Measurements from ENCODE around the gene ADCYAP1.

The ADCYAP1 gene

DNA sequence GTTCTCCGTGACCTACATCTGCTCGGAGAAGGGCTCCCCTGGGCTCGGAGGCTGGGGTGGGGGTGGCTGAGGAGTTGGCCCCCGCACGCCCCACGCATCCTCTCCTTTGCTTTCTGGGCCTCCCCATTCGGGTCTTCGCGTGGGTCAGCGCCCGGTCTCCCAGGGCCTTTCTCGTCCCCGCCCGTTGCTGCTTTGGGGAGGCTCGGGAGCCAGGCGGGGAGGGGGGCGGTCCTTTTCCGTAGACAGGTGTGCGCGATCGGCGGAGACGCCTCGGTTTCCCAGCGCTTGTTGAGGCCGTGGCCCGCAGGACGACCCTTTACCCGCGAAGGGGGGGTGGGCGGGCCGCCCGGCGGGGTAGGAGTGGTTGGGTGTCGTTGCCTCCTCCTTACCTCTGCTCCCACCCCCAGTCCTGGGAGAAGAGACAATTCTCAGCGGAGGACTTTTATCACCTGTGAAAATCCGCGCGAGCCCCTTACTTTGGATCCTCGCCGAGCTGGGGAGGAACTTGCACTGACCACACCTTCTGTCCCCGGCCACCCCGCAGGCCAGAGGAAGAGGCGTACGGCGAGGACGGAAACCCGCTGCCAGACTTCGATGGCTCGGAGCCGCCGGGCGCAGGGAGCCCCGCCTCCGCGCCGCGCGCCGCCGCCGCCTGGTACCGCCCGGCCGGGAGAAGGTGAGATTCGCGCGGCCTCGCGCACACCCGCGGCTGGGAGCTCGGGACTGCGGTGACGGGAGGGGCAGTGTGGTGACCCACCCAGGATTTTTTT lies 2.6 kb downstream of the ADCYAP1 start:
- no peaks in the 10 kb centered on the region for H3K36me3 ChIP-seq (ENCODE audit: control insufficient read depth in 2 of 2, insufficient read depth in 1 of 2, low read length in 2 of 2)
- H3K4me3 ChIP-seq (ENCODE audit: low read depth, low read length), result peak overlapping the region; percentile 36
- no peak overlapping the region; the same call in 1 of the 2 replicates for H3K27ac ChIP-seq (ENCODE audit: extremely low read depth, low read depth, low read length)
- H3K9me3 ChIP-seq (ENCODE audit: control insufficient read depth, insufficient read depth, low read depth, low read length), result no peaks in the 10 kb centered on the region
- ChIA-PET CTCF (interaction anchor here (0.6 kb wide), 2 partner anchors 9 to 743 kb away, joined by 3 to 5 read pairs; no protein-coding TSS in a partner anchor), POLR2A (no interaction called here)
- H3K4me1 ChIP-seq (ENCODE audit: control insufficient read depth, insufficient read depth, low read length), result peaks cover 15% of the 10 kb centered on the region; the same call in 1 of the 2 replicates
- no peak for TF ChIP-seq ZNF274 (IDR thresholded peaks at IDR 0.05; ENCODE audit: low read length)
- no peak for TF ChIP-seq ZNF274 (tag by site-specific recombination; IDR thresholded peaks at IDR 0.05; ENCODE audit: borderline replicate concordance)
- no peak for TF ChIP-seq ZBTB8A (tag by site-specific recombination; IDR thresholded peaks at IDR 0.05)
- TF ChIP-seq, protein P1, sequence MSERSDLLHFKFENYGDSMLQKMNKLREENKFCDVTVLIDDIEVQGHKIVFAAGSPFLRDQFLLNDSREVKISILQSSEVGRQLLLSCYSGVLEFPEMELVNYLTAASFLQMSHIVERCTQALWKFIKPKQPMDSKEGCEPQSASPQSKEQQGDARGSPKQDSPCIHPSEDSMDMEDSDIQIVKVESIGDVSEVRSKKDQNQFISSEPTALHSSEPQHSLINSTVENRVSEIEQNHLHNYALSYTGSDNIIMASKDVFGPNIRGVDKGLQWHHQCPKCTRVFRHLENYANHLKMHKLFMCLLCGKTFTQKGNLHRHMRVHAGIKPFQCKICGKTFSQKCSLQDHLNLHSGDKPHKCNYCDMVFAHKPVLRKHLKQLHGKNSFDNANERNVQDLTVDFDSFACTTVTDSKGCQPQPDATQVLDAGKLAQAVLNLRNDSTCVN (tag by site-specific recombination; optimal IDR thresholded peaks at IDR 0.05), result peak; percentile 16
- TF ChIP-seq ZNF785 (tag by site-specific recombination; IDR thresholded peaks at IDR 0.05), result no peak
- no peak for TF ChIP-seq SP2 (tag by site-specific recombination; IDR thresholded peaks at IDR 0.05)
- peak; percentile 73 for TF ChIP-seq ZFHX2 (tag by site-specific recombination; conservative IDR thresholded peaks at IDR 0.05)
- TF ChIP-seq ZNF133 (tag by site-specific recombination; IDR thresholded peaks at IDR 0.05), result no peak
- TF ChIP-seq ZNF658 (tag by site-specific recombination; IDR thresholded peaks at IDR 0.05), result no peak
- TF ChIP-seq, protein P2, sequence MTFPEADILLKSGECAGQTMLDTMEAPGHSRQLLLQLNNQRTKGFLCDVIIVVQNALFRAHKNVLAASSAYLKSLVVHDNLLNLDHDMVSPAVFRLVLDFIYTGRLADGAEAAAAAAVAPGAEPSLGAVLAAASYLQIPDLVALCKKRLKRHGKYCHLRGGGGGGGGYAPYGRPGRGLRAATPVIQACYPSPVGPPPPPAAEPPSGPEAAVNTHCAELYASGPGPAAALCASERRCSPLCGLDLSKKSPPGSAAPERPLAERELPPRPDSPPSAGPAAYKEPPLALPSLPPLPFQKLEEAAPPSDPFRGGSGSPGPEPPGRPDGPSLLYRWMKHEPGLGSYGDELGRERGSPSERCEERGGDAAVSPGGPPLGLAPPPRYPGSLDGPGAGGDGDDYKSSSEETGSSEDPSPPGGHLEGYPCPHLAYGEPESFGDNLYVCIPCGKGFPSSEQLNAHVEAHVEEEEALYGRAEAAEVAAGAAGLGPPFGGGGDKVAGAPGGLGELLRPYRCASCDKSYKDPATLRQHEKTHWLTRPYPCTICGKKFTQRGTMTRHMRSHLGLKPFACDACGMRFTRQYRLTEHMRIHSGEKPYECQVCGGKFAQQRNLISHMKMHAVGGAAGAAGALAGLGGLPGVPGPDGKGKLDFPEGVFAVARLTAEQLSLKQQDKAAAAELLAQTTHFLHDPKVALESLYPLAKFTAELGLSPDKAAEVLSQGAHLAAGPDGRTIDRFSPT (tag by site-specific recombination; IDR thresholded peaks at IDR 0.05), result no peak
- TF ChIP-seq ZNF707 (tag by site-specific recombination; IDR thresholded peaks at IDR 0.05), result no peak
- TF ChIP-seq ZNF571 (tag by site-specific recombination; IDR thresholded peaks at IDR 0.05), result no peak
- TF ChIP-seq, protein P3, sequence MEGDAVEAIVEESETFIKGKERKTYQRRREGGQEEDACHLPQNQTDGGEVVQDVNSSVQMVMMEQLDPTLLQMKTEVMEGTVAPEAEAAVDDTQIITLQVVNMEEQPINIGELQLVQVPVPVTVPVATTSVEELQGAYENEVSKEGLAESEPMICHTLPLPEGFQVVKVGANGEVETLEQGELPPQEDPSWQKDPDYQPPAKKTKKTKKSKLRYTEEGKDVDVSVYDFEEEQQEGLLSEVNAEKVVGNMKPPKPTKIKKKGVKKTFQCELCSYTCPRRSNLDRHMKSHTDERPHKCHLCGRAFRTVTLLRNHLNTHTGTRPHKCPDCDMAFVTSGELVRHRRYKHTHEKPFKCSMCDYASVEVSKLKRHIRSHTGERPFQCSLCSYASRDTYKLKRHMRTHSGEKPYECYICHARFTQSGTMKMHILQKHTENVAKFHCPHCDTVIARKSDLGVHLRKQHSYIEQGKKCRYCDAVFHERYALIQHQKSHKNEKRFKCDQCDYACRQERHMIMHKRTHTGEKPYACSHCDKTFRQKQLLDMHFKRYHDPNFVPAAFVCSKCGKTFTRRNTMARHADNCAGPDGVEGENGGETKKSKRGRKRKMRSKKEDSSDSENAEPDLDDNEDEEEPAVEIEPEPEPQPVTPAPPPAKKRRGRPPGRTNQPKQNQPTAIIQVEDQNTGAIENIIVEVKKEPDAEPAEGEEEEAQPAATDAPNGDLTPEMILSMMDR (tag by site-specific recombination; IDR thresholded peaks at IDR 0.05), result no peak
- no peak for TF ChIP-seq GFI1B (tag by site-specific recombination; IDR thresholded peaks at IDR 0.05)
- TF ChIP-seq GLIS1 (tag by site-specific recombination; IDR thresholded peaks at IDR 0.05), result peak; percentile 95
- TF ChIP-seq GLIS2 (tag by site-specific recombination; IDR thresholded peaks at IDR 0.05), result peak; percentile 78; the same call in 1 of the 2 replicates
- TF ChIP-seq, protein P4, sequence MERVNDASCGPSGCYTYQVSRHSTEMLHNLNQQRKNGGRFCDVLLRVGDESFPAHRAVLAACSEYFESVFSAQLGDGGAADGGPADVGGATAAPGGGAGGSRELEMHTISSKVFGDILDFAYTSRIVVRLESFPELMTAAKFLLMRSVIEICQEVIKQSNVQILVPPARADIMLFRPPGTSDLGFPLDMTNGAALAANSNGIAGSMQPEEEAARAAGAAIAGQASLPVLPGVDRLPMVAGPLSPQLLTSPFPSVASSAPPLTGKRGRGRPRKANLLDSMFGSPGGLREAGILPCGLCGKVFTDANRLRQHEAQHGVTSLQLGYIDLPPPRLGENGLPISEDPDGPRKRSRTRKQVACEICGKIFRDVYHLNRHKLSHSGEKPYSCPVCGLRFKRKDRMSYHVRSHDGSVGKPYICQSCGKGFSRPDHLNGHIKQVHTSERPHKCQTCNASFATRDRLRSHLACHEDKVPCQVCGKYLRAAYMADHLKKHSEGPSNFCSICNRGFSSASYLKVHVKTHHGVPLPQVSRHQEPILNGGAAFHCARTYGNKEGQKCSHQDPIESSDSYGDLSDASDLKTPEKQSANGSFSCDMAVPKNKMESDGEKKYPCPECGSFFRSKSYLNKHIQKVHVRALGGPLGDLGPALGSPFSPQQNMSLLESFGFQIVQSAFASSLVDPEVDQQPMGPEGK (tag by site-specific recombination; IDR thresholded peaks at IDR 0.05), result no peak
- TF ChIP-seq, protein P5, sequence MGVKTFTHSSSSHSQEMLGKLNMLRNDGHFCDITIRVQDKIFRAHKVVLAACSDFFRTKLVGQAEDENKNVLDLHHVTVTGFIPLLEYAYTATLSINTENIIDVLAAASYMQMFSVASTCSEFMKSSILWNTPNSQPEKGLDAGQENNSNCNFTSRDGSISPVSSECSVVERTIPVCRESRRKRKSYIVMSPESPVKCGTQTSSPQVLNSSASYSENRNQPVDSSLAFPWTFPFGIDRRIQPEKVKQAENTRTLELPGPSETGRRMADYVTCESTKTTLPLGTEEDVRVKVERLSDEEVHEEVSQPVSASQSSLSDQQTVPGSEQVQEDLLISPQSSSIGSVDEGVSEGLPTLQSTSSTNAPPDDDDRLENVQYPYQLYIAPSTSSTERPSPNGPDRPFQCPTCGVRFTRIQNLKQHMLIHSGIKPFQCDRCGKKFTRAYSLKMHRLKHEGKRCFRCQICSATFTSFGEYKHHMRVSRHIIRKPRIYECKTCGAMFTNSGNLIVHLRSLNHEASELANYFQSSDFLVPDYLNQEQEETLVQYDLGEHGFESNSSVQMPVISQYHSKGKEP (tag by site-specific recombination; IDR thresholded peaks at IDR 0.05), result no peak
- TF ChIP-seq ZFP69B (tag by site-specific recombination; IDR thresholded peaks at IDR 0.05), result no peak
- no peak for TF ChIP-seq ZNF426 (tag by site-specific recombination; IDR thresholded peaks at IDR 0.05)
- TF ChIP-seq ZNF501 (tag by site-specific recombination; IDR thresholded peaks at IDR 0.05), result no peak
- TF ChIP-seq ZNF169 (tag by site-specific recombination; IDR thresholded peaks at IDR 0.05), result no peak
- TF ChIP-seq, protein P6, sequence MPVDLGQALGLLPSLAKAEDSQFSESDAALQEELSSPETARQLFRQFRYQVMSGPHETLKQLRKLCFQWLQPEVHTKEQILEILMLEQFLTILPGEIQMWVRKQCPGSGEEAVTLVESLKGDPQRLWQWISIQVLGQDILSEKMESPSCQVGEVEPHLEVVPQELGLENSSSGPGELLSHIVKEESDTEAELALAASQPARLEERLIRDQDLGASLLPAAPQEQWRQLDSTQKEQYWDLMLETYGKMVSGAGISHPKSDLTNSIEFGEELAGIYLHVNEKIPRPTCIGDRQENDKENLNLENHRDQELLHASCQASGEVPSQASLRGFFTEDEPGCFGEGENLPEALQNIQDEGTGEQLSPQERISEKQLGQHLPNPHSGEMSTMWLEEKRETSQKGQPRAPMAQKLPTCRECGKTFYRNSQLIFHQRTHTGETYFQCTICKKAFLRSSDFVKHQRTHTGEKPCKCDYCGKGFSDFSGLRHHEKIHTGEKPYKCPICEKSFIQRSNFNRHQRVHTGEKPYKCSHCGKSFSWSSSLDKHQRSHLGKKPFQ (tag by site-specific recombination; IDR thresholded peaks at IDR 0.05), result no peak
- TF ChIP-seq ZNF549 (tag by site-specific recombination; IDR thresholded peaks at IDR 0.05), result no peak
- TF ChIP-seq SP3 (tag by site-specific recombination; IDR thresholded peaks at IDR 0.05), result peak; percentile 43
- TF ChIP-seq KLF16 (tag by site-specific recombination; IDR thresholded peaks at IDR 0.05), result 0 out of 2 replicates have a peak, but pooled peaks have one; percentile 12
